HG02642 (cell line): ENCODE data around the gene DEPDC5.

Source experiments
- ATAC-seq: cut with Tn5 transposase; IDR thresholded peaks from one replicate; pipeline ENCODE4 v1.9.1; 2021; ENCODE audit warnings: mild to moderate bottlenecking; ENCODE audit not compliant: unreplicated experiment, poor library complexity

DEPDC5 gene

GRCh38 chr22:31882971-31883370 lies 129.2 kb downstream of the DEPDC5 start:
- ATAC-seq: no peak

GRCh38 chr22:31883989-31884388 lies 130.2 kb downstream of the DEPDC5 start:
- no peak for ATAC-seq

- ATAC-seq: no peak
Observed at GRCh38 chr22:31891366-31892079, 137.7 kb downstream of the DEPDC5 start.

- ATAC-seq: no peak
Observed at GRCh38 chr22:31892080-31892433, 138.2 kb downstream of the DEPDC5 start.

GRCh38 chr22:31893460-31893859 lies 139.6 kb downstream of the DEPDC5 start:
- ATAC-seq: no peak

- ATAC-seq: no peak
Observed at GRCh38 chr22:31895411-31896123, 141.7 kb downstream of the DEPDC5 start.

GRCh38 chr22:31896472-31896871 lies 142.7 kb downstream of the DEPDC5 start:
- ATAC-seq: no peak

GRCh38 chr22:31897842-31898805 lies 144.3 kb downstream of the DEPDC5 start:
- ATAC-seq: no peak

- ATAC-seq: no peak
Observed at GRCh38 chr22:31898926-31899325, 145.1 kb downstream of the DEPDC5 start.

- no peak for ATAC-seq
Observed at GRCh38 chr22:31899669-31900068, 145.8 kb downstream of the DEPDC5 start.

- no peak for ATAC-seq
Observed at GRCh38 chr22:31901388-31902137, 147.7 kb downstream of the DEPDC5 start.

- no peak for ATAC-seq
Observed at GRCh38 chr22:31904651-31905050, 150.8 kb downstream of the DEPDC5 start.

- ATAC-seq: no peak
Observed at GRCh38 chr22:31905356-31905755, 151.5 kb downstream of the DEPDC5 start.

- no peak for ATAC-seq
Observed at GRCh38 chr22:31906086-31906485, 152.3 kb downstream of the DEPDC5 start.

GRCh38 chr22:31906569-31906968 lies 152.8 kb downstream of the DEPDC5 start:
- ATAC-seq: no peak

GRCh38 chr22:31909977-31910376 lies 156.2 kb downstream of the DEPDC5 start:
- no peak for ATAC-seq

- no peak for ATAC-seq
Observed at GRCh38 chr22:31911565-31912406, 158.0 kb downstream of the DEPDC5 start.

- no peak for ATAC-seq
Observed at GRCh38 chr22:31912407-31912743, 158.6 kb downstream of the DEPDC5 start.

- ATAC-seq: no peak
Observed at GRCh38 chr22:31915586-31915985, 161.8 kb downstream of the DEPDC5 start.
